ENCODE results near the gene ARRDC3.
"Not testable (repeated sequence)": the region's sequence is repeated elsewhere in the genome, so short reads cannot be mapped to it uniquely, and the experiment has no call there.

ARRDC3 gene

DNA sequence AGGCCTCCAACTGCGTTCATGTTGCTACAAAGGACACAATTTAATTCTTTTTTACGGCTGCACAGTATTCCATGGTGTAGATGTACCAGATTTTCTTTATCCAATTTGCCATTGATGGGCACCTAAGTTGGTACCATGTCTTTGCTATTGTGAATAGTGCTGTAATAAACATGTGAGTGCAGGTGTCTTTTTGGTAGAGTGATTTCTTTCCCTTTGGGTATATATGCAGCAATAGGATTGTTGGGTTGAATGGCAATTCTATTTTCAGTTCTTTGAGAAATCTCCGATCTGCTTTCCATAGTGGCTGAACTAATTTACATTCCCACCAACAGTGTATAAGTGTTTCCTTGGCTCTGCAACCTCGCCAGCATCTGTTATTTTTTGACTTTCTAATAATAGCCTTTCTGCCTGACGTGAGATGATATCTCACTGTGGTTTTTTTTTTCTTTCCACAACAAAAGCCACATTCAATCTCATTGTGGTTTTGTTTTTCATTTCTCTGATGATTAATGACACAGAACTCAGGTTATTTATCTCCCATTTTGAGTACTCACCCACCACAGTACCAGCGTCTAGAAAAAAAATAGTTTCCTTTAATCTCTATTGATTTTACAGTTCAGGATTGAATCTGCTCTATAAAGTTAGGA lies 21.9 kb downstream of the ARRDC3 start:
- no peaks in the 10 kb centered on the region for H3K36me3 ChIP-seq
- peaks cover 18% of the 10 kb centered on the region for H3K4me1 ChIP-seq
- H3K4me2 ChIP-seq: peak overlapping the region; percentile 12
- H3K27me3 ChIP-seq: no peaks in the 10 kb centered on the region
- no peaks in the 10 kb centered on the region for H4K20me1 ChIP-seq
- H3K4me3 ChIP-seq: no peak overlapping the region
- no peak for TF ChIP-seq Cebpa-rat (IDR thresholded peaks at IDR 0.05)
- peaks cover 19% of the 10 kb centered on the region for H3K9me3 ChIP-seq
- no peak overlapping the region for H3K27ac ChIP-seq
- no peak overlapping the region for H3K9ac ChIP-seq

DNA sequence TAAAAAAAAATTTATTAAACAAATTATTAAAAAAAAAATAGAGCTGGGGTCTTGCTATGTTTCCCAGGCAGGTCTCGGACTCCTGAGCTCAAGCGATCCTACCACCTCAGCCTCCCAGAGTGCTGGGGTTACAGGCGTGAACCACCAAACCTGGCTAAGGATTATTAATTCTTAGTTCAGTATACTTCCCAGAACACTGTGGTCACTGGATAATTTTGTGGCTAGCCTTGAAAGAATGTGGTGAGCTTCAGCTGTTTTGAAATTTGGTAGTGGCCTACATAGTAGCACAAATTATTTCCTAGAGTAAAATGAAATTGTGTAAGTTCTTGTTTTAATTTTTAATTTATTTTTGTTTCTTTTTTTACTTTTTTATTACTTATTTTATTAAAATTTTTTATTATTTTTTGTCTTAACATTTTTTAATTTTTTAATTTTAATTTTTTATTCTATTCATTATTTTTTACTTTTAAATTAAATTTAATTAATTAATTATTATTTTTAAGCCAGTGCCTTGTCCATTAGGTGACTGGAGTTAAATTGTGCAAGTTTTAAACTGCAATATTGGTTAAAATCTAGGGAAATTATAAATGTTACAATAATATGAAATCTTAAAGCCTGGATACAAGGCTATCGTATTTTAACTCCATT lies 23.0 kb downstream of the ARRDC3 start:
- H4K20me1 ChIP-seq: no peaks in the 10 kb centered on the region
- H3K4me1 ChIP-seq: peaks cover 21% of the 10 kb centered on the region
- no peak overlapping the region for H3K9ac ChIP-seq
- H3K9me3 ChIP-seq: peaks cover 19% of the 10 kb centered on the region
- H3K36me3 ChIP-seq: no peaks in the 10 kb centered on the region
- no peak for TF ChIP-seq Cebpa-rat (IDR thresholded peaks at IDR 0.05)
- peak overlapping the region; percentile 4 for H3K4me2 ChIP-seq
- no peak overlapping the region for H3K27ac ChIP-seq
- H3K4me3 ChIP-seq: no peak overlapping the region
- H3K27me3 ChIP-seq: no peaks in the 10 kb centered on the region

DNA sequence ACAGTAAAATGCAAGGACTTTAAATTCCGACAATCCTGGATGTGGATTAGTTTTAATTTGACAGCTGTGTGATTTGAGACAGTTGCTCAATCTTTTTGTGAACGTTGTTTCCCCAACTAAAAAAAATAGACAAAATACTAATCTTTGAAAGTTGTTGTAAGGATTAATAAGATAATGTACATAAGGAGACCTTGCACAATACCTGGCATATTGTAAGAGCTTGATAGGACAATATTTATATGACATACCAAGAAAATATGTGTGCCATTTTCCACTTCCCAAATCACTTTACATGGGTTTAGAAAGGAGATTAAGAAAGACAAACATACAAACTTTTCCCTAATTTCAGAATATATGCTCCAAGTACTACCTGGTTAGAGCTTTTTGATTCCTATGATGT lies 25.3 kb downstream of the ARRDC3 start:
- H3K27me3 ChIP-seq: no peaks in the 10 kb centered on the region
- H3K9ac ChIP-seq: no peak overlapping the region
- TF ChIP-seq Cebpa-rat (IDR thresholded peaks at IDR 0.05): no peak
- no peaks in the 10 kb centered on the region for H3K36me3 ChIP-seq
- H3K27ac ChIP-seq: no peak overlapping the region
- H4K20me1 ChIP-seq: no peaks in the 10 kb centered on the region
- no peak overlapping the region for H3K4me2 ChIP-seq
- H3K4me1 ChIP-seq: peaks cover 27% of the 10 kb centered on the region
- peaks cover 19% of the 10 kb centered on the region for H3K9me3 ChIP-seq
- H3K4me3 ChIP-seq: no peak overlapping the region

DNA sequence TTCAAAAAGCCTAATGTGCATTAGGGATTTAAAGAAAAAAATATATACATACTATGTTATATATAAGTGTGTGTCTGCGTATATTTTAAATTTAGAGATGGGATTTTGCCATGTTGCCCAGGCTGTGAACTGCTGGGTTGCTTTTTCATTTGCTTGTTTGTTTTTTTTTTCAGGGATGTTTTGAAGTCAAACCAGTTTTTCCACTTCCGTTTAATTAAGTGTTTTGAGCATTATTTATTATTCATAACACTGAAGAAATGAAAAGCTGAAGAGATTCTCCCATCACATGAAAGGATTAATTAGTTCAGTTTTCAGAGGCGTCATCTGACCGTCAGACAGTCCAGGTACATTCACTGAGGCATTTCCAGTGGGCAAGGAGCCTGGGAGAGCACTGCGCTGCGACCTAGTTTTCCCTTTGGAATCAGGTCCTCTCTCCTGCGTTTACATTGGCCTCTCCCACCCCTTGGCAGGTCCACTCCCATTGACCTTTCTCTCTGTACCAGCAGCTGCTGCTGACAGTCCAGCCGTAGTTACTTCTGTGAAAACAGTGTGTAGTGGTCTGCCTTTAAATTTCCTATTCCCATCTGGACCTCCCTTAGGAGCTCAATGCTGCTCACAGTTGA lies 26.0 kb downstream of the ARRDC3 start:
- H3K9ac ChIP-seq: no peak overlapping the region
- TF ChIP-seq Cebpa-rat (IDR thresholded peaks at IDR 0.05): no peak

DNA sequence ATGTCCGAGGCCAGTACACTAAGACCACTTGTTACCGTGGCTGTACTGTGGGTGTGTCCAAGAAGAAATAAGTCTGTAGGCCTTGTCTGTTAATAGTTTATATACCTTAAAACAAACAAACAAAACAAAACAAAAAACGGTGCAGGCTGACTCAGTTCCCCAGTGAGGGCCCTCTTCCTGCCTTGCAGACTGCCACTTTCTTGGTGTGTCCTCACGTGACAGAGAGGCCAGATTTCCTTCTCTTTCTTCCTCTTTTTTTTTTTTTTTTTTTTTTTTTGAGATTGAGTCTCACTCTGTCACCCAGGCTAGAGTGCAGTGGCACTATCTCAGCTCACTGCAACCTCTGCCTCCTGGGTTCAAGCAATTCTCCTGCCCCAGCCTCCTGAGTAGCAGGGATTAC lies 28.2 kb downstream of the ARRDC3 start:
- not testable (repeated sequence) for H3K4me1 ChIP-seq, H3K9me3 ChIP-seq, H4K20me1 ChIP-seq, H3K4me3 ChIP-seq, H3K9ac ChIP-seq, H3K36me3 ChIP-seq, H3K27ac ChIP-seq, H3K27me3 ChIP-seq
- H3K4me2 ChIP-seq: peak overlapping the region; percentile 29

More for the DNA sequence above, 26.0 kb downstream of the ARRDC3 start:
- Histone ChIP-seq H3K27me3 (no peaks in the 10 kb centered on the region), H3K4me3 (no peak overlapping the region), H4K20me1 (no peaks in the 10 kb centered on the region), H3K27ac (no peak overlapping the region), H3K4me2 (no peak overlapping the region), H3K9me3 (peaks cover 15% of the 10 kb centered on the region), H3K36me3 (no peaks in the 10 kb centered on the region), H3K4me1 (peaks cover 27% of the 10 kb centered on the region)

DNA sequence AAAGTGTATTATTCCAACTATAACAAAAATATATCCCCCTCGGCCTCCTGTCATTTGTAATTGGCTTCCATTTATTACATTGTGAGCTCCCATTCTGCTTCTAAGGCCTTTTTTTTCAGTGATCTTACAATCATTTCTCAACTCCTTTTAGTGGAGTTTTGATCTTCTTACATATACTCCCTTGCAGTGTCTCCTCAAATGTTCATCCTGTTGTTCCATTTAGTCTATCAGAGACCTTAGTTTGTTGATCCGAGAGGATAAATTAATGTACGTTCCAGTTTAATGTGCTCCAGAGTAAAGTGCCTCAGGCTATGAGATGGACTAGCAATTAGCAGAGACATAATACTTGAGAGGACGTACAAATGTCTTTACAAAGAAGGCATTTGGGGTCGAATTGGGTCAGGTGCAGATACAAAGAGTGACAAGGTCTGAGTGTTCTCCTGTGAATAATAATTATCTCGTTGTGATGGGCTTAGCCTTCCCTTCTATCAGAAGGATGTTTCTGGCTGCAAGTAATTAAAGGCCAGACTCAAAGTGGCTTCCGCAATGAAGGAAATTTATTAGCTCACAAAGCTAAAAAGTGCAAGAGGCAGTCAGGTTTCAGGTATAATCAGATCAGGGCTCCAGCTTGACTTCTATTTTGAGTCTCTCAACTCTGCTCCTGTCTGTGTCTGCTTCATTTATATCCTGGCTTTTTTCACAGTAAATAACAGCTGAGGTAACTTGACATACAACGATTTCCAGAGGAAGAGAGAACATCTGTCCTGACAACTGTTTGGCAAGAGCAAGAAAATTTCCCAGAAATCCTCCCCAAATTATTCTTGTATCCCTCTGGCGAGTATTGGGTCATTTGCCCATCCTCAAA lies 30.1 kb downstream of the ARRDC3 start:
- Histone ChIP-seq H3K9ac (no peak overlapping the region), H3K27ac (no peak overlapping the region), H3K4me1 (peaks cover 9% of the 10 kb centered on the region), H3K36me3 (no peaks in the 10 kb centered on the region), H3K27me3 (no peaks in the 10 kb centered on the region), H3K9me3 (no peaks in the 10 kb centered on the region), H3K4me2 (no peak overlapping the region), H4K20me1 (no peaks in the 10 kb centered on the region), H3K4me3 (no peak overlapping the region)
- no peak for TF ChIP-seq Cebpa-rat (IDR thresholded peaks at IDR 0.05)

DNA sequence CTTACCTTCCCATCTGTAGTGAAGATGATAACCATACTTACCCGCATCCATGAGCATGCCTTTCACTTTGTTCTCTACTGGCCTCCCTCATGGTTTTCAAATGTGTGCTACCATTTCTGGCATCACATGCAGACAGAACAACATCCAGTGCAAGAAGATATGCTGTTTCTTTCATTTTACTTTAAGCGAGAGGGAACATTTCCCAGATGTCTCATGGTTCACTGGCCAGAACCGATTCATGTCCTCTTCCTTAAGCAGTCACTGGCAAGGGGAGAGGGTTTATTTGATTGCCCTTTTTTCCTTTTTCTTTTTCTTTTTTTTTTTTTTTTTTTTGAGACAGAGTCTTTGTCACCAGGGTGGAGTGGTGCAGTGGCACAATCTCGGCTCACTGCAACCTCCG lies 37.7 kb downstream of the ARRDC3 start:
- peak overlapping the region; percentile 22 for H3K4me2 ChIP-seq
- H3K27ac ChIP-seq: no peak overlapping the region
- H3K36me3 ChIP-seq: no peaks in the 10 kb centered on the region
- no peak overlapping the region for H3K9ac ChIP-seq
- no peaks in the 10 kb centered on the region for H4K20me1 ChIP-seq
- peaks cover 14% of the 10 kb centered on the region for H3K9me3 ChIP-seq
- H3K27me3 ChIP-seq: no peaks in the 10 kb centered on the region
- TF ChIP-seq Cebpa-rat (IDR thresholded peaks at IDR 0.05): no peak
- H3K4me3 ChIP-seq: no peak overlapping the region
- peaks cover 8% of the 10 kb centered on the region for H3K4me1 ChIP-seq

DNA sequence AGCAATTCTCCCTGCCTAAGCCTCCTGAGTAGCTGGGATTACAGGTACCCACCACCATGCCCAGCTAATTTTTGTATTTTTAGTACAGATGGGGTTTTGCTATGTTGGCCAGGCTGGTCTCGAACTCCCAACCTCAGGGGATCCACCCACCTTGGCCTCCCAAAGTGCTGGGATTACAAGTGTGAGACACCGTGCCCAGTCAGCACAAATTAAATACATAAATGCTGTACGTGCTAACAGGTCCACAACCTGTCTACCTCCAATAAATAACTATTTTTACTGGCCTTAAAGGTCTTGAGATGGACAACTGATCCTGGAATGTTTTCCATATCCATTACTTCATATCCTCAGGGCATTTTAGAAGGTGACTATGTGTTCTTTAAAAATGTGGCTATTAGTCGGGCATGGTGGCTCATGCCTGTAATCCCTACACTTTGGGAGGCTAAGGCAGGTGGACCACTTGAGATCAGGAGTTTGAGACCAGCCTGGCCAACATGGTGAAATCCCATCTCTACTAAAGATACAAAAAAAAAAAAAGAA lies 38.4 kb downstream of the ARRDC3 start:
- H3K4me2 ChIP-seq, H3K9ac ChIP-seq, H3K36me3 ChIP-seq, H3K27me3 ChIP-seq, H3K27ac ChIP-seq, H4K20me1 ChIP-seq, H3K4me1 ChIP-seq, H3K4me3 ChIP-seq: not testable (repeated sequence)
- H3K9me3 ChIP-seq: peaks cover 14% of the 10 kb centered on the region

DNA sequence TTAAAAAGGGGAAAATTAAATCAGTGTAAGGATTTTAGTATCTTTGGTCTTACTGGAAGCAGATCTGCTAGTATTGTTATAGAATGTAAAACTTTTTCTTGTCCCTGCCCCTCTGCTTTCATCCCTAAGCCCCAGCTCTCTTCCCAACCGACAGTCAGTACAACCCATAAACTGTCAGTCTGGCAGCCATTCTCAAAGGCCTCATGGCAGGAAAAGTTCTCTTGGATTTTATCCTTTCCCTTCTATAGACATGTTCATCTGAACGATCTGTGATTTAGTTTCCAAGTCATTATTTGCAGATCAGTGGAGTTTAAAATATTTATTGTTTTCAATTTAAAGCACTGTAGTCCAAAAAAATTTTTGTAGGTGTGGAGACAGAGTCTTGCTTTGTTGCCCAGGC lies 39.2 kb downstream of the ARRDC3 start:
- no peak overlapping the region for H3K4me2 ChIP-seq
- no peaks in the 10 kb centered on the region for H4K20me1 ChIP-seq
- H3K27me3 ChIP-seq: no peaks in the 10 kb centered on the region
- H3K36me3 ChIP-seq: no peaks in the 10 kb centered on the region
- H3K4me1 ChIP-seq: peaks cover 8% of the 10 kb centered on the region
- H3K4me3 ChIP-seq: no peak overlapping the region
- TF ChIP-seq Cebpa-rat (IDR thresholded peaks at IDR 0.05): no peak
- H3K9me3 ChIP-seq: peaks cover 14% of the 10 kb centered on the region
- H3K9ac ChIP-seq: no peak overlapping the region
- no peak overlapping the region for H3K27ac ChIP-seq

DNA sequence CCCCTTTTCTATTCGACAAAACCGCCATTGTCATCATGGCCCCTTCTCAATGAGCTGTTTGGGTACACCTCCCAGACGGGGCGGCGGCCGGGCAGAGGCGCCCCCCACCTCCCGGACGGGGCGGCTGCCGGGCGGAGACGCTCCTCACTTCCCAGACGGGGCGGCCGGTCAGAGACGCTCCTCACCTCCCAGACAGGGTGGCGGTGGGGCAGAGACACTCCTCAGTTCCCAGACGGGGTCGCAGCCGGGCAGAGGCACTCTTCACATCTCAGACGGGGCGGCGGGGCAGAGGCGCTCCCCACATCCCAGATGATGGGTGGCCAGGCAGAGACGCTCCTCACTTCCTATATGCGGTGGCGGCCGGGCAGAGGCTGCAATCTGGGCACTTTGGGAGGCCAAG lies 40.2 kb downstream of the ARRDC3 start:
- not testable (repeated sequence) for H3K4me2 ChIP-seq, H3K4me1 ChIP-seq, H3K9ac ChIP-seq

More for the DNA sequence above, 40.2 kb downstream of the ARRDC3 start:
- H3K36me3 ChIP-seq, H3K4me3 ChIP-seq, H4K20me1 ChIP-seq, H3K27ac ChIP-seq, H3K27me3 ChIP-seq: not testable (repeated sequence)
- H3K9me3 ChIP-seq: peaks cover 14% of the 10 kb centered on the region

All from BLaER1 (cell line).